Hematopoietic multipotent progenitor cell treated with erythropoietin and hydrocortisone succinate and interleukin-3 and kit ligand, for 17 days (in vitro differentiated cells): ENCODE data around the gene SLC17A7.
A peak's percentile ranks its signal among the peaks of the same experiment; 100 is the strongest.

Source experiments
- DNase-seq: peaks from one replicate; pipeline ENCODE4 v3.0.0-alpha.2; 2015; ENCODE audit warnings: low spot score

The SLC17A7 gene

GRCh38 chr19:49408816-49409440 lies 32.4 kb downstream of the SLC17A7 start:
- no peak for DNase-seq

- DNase-seq: no peak
These were observed 33.8 kb downstream of the SLC17A7 start for GRCh38 chr19:49407482-49408015.

- no peak for DNase-seq
These were observed 34.2 kb downstream of the SLC17A7 start for GRCh38 chr19:49407079-49407478.

GRCh38 chr19:49403404-49404187 lies 37.7 kb downstream of the SLC17A7 start:
- DNase-seq: no peak

- DNase-seq: no peak
These were observed 41.3 kb downstream of the SLC17A7 start for GRCh38 chr19:49400029-49400428.

GRCh38 chr19:49398931-49399330 lies 42.4 kb downstream of the SLC17A7 start:
- DNase-seq: no peak

- DNase-seq: no peak
These were observed 43.2 kb downstream of the SLC17A7 start for GRCh38 chr19:49398001-49398615.

GRCh38 chr19:49396738-49397505 lies 44.4 kb downstream of the SLC17A7 start:
- DNase-seq: no peak

- DNase-seq: no peak
These were observed 45.5 kb downstream of the SLC17A7 start for GRCh38 chr19:49395581-49396407.

- DNase-seq: no peak
These were observed 47.4 kb downstream of the SLC17A7 start for GRCh38 chr19:49393881-49394280.

GRCh38 chr19:49391581-49392399 lies 49.5 kb downstream of the SLC17A7 start:
- DNase-seq: peak; percentile 76

- no peak for DNase-seq
These were observed 50.4 kb downstream of the SLC17A7 start for GRCh38 chr19:49390929-49391359.

GRCh38 chr19:49390131-49390928 lies 51.0 kb downstream of the SLC17A7 start:
- no peak for DNase-seq

- DNase-seq: no peak
These were observed 51.9 kb downstream of the SLC17A7 start for GRCh38 chr19:49389406-49389805.

- DNase-seq: peak; percentile 68
These were observed 53.4 kb downstream of the SLC17A7 start, which contains the start of gene KASH5 for GRCh38 chr19:49387936-49388372. Gene KASH5, plus strand, starts transcription at chr19:49388249. Its CDS starts 2,635 bp downstream, at chr19:49390884.

GRCh38 chr19:49383599-49383998 lies 57.7 kb downstream of the SLC17A7 start:
- DNase-seq: no peak

- no peak for DNase-seq
These were observed 58.7 kb downstream of the SLC17A7 start for GRCh38 chr19:49382639-49383038.

GRCh38 chr19:49380391-49380790 lies 60.9 kb downstream of the SLC17A7 start:
- DNase-seq: no peak
